PC-9 (cell line): Measurements from ENCODE around the gene ASCL2. TPM values are rescaled to one million over a fixed set of nuclear protein-coding genes. Genes with fewer than 3 reads are reported as not detected.

Experiments used
- BruUV-seq: library from RNA; stranded (reverse); fragments of 400-500 nt; replicated peaks from 2 replicates; lab custom pipeline; 2021; lab: Mats Ljungman, UMichigan
- CTCF ChIA-PET: fragments of 300-600 bp; sonication (Branson Sonifier 250); formaldehyde crosslinking; loops from one replicate; lab custom pipeline; 2022; ENCODE audit warnings: antibody characterized with exemption; lab: Charles Lee
- POLR2A ChIA-PET: fragments of 300-600 bp; sonication (Branson Sonifier 250); formaldehyde crosslinking; loops from one replicate; lab custom pipeline; 2022; ENCODE audit warnings: antibody characterized with exemption; ENCODE audit not compliant: unreplicated experiment; lab: Charles Lee
- DNase-seq, 2 experiments: peaks; one replicate each; pipeline versions ENCODE4 v3.0.0 to v3.0.0-alpha.2; 2015 to 2022; ENCODE audit warnings: mixed read lengths in 1 of 2
- H2AFZ ChIP-seq: fragments of 200-600 bp; sonication (generic); 2 replicates; pipeline ENCODE4 v1.8.1; 2017; ENCODE audit warnings: antibody characterized with exemption
- H3F3A ChIP-seq: fragments of 200-600 bp; sonication (generic); 2 replicates; pipeline ENCODE4 v1.8.1; 2017; ENCODE audit warnings: antibody characterized with exemption, mild to moderate bottlenecking, low read depth; ENCODE audit not compliant: insufficient read depth
- H3K27ac ChIP-seq: fragments of 200-600 bp; sonication (generic); 2 replicates; pipeline ENCODE4 v1.6.1; 2016; ENCODE audit warnings: mixed run types
- H3K27me3 ChIP-seq: fragments of 200-600 bp; sonication (generic); 2 replicates; pipeline ENCODE4 v1.6.1; 2016; ENCODE audit warnings: low read depth, mixed run types; ENCODE audit not compliant: insufficient read depth
- H3K36me3 ChIP-seq: fragments of 200-600 bp; sonication (generic); 2 replicates; pipeline ENCODE4 v1.6.1; 2016; ENCODE audit warnings: low read depth, mixed run types
- H3K4me1 ChIP-seq: fragments of 200-600 bp; sonication (generic); replicated peaks from 2 replicates; pipeline ENCODE4 v1.6.1; 2016; ENCODE audit warnings: mixed run types; ENCODE audit not compliant: insufficient read depth
- H3K4me2 ChIP-seq: fragments of 200-600 bp; sonication (generic); 2 replicates; pipeline ENCODE4 v1.6.1; 2017; ENCODE audit warnings: mixed run types
- H3K4me3 ChIP-seq: fragments of 200-600 bp; sonication (generic); 2 replicates; pipeline ENCODE4 v1.6.1; 2016; ENCODE audit warnings: mixed run types
- H3K79me2 ChIP-seq: fragments of 200-600 bp; sonication (generic); 2 replicates; pipeline ENCODE4 v1.6.1; 2017; ENCODE audit warnings: low read depth, mixed run types
- H3K9me2 ChIP-seq: fragments of 200-600 bp; sonication (generic); 2 replicates; pipeline ENCODE4 v1.8.1; 2017; ENCODE audit warnings: mild to moderate bottlenecking; ENCODE audit not compliant: insufficient read depth
- H3K9me3 ChIP-seq: fragments of 200-600 bp; sonication (generic); 2 replicates; pipeline ENCODE4 v1.8.1; 2016; ENCODE audit warnings: low read depth; ENCODE audit not compliant: insufficient read depth
- H4K20me1 ChIP-seq: fragments of 200-600 bp; sonication (generic); 2 replicates; pipeline ENCODE4 v1.8.1; 2017; ENCODE audit not compliant: insufficient read depth
- EZH2 ChIP-seq: fragments of 200-600 bp; sonication (generic); IDR thresholded peaks from 2 replicates; pipeline ENCODE4 v1.8.0; 2017; ENCODE audit warnings: antibody characterized with exemption, low read depth
- intact Hi-C: fragments of 100-400 bp; cut with micrococcal nuclease; formaldehyde crosslinking; loops from one replicate; pipeline ENCODE4 v1.10.0; 2022; ENCODE audit not compliant: unreplicated experiment
- total RNA-seq: library from RNA; stranded (reverse); gene quantifications from 2 replicates; pipeline ENCODE4 v1.2.3, GENCODE V29; 2021
- TF ChIP-seq, protein P1 (sequence below): fragments of 200-600 bp; sonication (generic); conservative IDR thresholded peaks from 2 replicates; pipeline ENCODE4 v1.6.1; 2017; ENCODE audit warnings: mixed run types, antibody characterized with exemption, mild to moderate bottlenecking, moderate library complexity

ASCL2 gene
- total RNA-seq, 1 experiment from 2014 or later = not detected

DNA sequence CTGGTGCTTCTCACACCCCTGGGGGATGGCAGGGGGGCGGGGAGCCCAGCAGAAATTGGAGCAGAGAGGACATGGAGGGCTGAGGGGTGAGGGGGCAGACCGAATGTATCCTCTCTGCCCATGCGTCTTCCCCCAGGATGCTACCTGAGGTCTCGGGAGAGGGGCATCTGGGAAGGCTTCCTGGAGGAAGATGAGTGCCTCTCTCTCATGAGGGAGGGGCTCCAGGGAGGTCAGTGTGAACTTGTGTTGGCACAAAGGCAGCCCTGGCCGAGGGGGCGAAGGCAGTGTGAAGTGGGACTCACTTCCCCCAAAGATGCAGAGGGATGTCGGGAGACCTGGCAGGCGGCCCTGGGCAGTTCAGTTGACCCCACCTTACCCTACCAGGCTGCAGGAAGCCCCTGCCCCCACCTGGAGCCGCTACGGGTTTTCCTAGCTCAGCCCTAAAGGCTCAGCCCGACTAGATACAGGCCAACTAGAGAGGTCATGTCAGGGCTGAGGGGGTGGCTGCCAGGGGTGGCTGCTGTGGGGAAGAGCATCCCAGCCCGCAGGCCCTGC, 10.4 kb downstream of the ASCL2 start:
- no peaks in the 10 kb centered on the region for H3K9me3 ChIP-seq
- no peak overlapping the region for H3K4me2 ChIP-seq
- intact Hi-C loops = no loop called here
- H4K20me1 ChIP-seq = no peaks in the 10 kb centered on the region
- H3K27me3 ChIP-seq = no peaks in the 10 kb centered on the region
- BruUV-seq = no TSS peak
- peaks cover 4% of the 10 kb centered on the region; the same call in 1 of the 2 replicates for H3F3A ChIP-seq
- CTCF ChIA-PET = no interaction called here
- POLR2A ChIA-PET = no interaction called here
- H3K79me2 ChIP-seq = no peaks in the 10 kb centered on the region
- H3K9me2 ChIP-seq = no peaks in the 10 kb centered on the region
- H2AFZ ChIP-seq = no peak overlapping the region
- no peak overlapping the region for H3K4me3 ChIP-seq
- no peak for DNase-seq
- no peak for TF ChIP-seq EZH2
- TF ChIP-seq, protein P1, sequence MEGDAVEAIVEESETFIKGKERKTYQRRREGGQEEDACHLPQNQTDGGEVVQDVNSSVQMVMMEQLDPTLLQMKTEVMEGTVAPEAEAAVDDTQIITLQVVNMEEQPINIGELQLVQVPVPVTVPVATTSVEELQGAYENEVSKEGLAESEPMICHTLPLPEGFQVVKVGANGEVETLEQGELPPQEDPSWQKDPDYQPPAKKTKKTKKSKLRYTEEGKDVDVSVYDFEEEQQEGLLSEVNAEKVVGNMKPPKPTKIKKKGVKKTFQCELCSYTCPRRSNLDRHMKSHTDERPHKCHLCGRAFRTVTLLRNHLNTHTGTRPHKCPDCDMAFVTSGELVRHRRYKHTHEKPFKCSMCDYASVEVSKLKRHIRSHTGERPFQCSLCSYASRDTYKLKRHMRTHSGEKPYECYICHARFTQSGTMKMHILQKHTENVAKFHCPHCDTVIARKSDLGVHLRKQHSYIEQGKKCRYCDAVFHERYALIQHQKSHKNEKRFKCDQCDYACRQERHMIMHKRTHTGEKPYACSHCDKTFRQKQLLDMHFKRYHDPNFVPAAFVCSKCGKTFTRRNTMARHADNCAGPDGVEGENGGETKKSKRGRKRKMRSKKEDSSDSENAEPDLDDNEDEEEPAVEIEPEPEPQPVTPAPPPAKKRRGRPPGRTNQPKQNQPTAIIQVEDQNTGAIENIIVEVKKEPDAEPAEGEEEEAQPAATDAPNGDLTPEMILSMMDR = no peak
- H3K4me1 ChIP-seq = peaks cover 13% of the 10 kb centered on the region
- no peak overlapping the region for H3K27ac ChIP-seq
- no peaks in the 10 kb centered on the region for H3K36me3 ChIP-seq

DNA sequence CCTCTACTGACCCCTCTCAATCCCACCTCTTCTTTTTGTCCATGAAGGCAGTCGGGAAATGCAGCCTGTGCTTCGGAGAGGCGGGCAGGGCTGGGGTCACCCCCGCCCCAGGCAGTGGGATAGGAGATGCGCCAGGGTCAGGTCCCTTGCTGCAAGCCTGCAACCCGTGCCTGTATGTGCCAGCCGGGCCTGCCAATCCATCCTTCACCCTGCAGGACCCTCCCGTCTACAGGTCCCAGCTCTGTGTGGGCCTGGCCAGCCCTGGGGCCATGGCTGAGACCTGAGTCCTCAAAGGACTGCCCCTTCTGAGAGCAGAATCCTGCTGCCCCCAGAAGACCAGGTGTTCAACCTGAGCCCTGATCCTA, 10.9 kb downstream of the ASCL2 start:
- H3K9me2 ChIP-seq = no peaks in the 10 kb centered on the region
- no peaks in the 10 kb centered on the region for H3K9me3 ChIP-seq
- intact Hi-C loops = no loop called here
- H3K36me3 ChIP-seq = no peaks in the 10 kb centered on the region
- H2AFZ ChIP-seq = no peak overlapping the region
- no peak overlapping the region for H3K4me3 ChIP-seq
- no peaks in the 10 kb centered on the region for H4K20me1 ChIP-seq
- peaks cover 4% of the 10 kb centered on the region; the same call in 1 of the 2 replicates for H3F3A ChIP-seq
- H3K4me2 ChIP-seq = no peak overlapping the region
- BruUV-seq = no TSS peak
- H3K27ac ChIP-seq = no peak overlapping the region
- ChIA-PET CTCF (no interaction called here), POLR2A (no interaction called here)
- peaks cover 13% of the 10 kb centered on the region for H3K4me1 ChIP-seq
- no peak for DNase-seq
- no peaks in the 10 kb centered on the region for H3K27me3 ChIP-seq
- TF ChIP-seq, protein P1 = no peak
- no peak for TF ChIP-seq EZH2
- H3K79me2 ChIP-seq = no peaks in the 10 kb centered on the region

DNA sequence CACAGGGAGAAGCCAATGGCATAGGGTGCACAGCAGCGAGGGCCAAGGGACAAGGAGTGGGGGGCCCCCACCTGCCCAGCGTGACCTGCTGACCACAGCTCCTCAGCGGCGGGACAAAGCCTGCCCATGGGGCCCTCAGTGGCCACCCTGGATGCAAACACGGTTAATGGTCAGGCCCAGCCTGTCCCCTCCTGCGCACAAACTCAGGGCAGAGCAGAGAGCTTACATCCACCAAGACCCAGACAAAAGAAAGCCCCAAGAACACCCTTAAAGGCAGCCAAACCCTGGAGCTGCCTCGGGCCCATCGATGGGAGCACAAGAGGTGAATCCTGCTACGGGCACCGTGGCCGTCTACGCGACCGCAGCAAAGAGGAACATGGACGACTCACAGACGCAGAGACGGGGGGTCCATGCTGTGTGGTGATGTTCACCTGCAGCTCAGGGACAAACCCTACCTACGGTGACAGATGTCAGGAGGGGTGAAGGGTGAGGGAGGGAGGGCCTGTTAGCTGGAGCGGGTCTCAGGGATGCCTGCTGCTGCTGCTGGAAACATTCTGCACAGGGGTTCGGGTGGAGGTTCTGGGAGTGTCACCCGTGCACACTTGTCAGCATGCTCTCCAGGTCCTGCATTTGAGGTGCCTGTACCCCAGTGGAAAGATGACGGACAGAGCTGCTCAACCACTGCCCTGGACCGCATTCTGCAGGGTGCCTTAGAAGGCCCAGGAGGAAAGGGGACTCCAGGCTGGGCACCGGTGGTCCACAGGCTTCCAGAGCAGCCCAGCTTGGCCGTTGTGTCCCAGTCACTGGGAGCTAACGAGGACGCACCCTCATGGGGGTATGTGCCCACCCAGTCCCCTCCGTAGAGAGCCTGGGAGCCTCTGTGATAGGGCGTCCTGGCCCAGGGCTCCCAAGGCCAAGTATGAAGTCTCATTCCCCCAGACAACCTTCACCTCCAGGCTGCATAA, 11.6 kb downstream of the ASCL2 start:
- intact Hi-C loops = no loop called here
- Histone ChIP-seq H3K27ac (no peak overlapping the region), H3K9me2 (no peaks in the 10 kb centered on the region), H3K4me3 (no peak overlapping the region), H4K20me1 (no peaks in the 10 kb centered on the region), H3K27me3 (no peaks in the 10 kb centered on the region), H3K9me3 (no peaks in the 10 kb centered on the region), H3K79me2 (no peaks in the 10 kb centered on the region), H3K4me2 (no peak overlapping the region), H2AFZ (no peak overlapping the region), H3F3A (peaks cover 4% of the 10 kb centered on the region; the same call in 1 of the 2 replicates), H3K36me3 (no peaks in the 10 kb centered on the region), H3K4me1 (peaks cover 13% of the 10 kb centered on the region)
- CTCF ChIA-PET = no interaction called here
- TF ChIP-seq, protein P1 = no peak
- TF ChIP-seq EZH2 = no peak
- no TSS peak for BruUV-seq
- no peak for DNase-seq
- POLR2A ChIA-PET = no interaction called here
